NCI-H2029 (cell line): Measurements from ENCODE around the gene GSS.
A peak's percentile ranks its signal among the peaks of the same experiment; 100 is the strongest.
"Not testable (repeated sequence)": the region's sequence is repeated elsewhere in the genome, so short reads cannot be mapped to it uniquely, and the experiment has no call there.

Experiments used
- DNase-seq: peaks from one replicate; lab custom pipeline; 2025; lab: John Stamatoyannopoulos, UW

GSS gene

GRCh38 chr20:34907616-34908469 lies 47.8 kb downstream of the GSS start:
- peak; percentile 79 for DNase-seq

GRCh38 chr20:34904202-34904621 lies 51.4 kb downstream of the GSS start:
- DNase-seq, result no peak

GRCh38 chr20:34898731-34899130 lies 56.9 kb downstream of the GSS start:
- not testable (repeated sequence) for DNase-seq

- not testable (repeated sequence) for DNase-seq
Measured at GRCh38 chr20:34898129-34898528, 57.5 kb downstream of the GSS start.

GRCh38 chr20:34896086-34896621 lies 59.5 kb downstream of the GSS start:
- DNase-seq, result no peak

GRCh38 chr20:34895465-34895864 lies 60.1 kb downstream of the GSS start:
- DNase-seq, result no peak

- DNase-seq, result no peak
Measured at GRCh38 chr20:34894723-34895122, 60.9 kb downstream of the GSS start.

- DNase-seq, result no peak
Measured at GRCh38 chr20:34892671-34893070, 62.9 kb downstream of the GSS start.

GRCh38 chr20:34891166-34892062 lies 64.2 kb downstream of the GSS start:
- DNase-seq, result no peak

GRCh38 chr20:34888468-34888867 lies 67.1 kb downstream of the GSS start:
- DNase-seq, result no peak

GRCh38 chr20:34887023-34887422 lies 68.6 kb downstream of the GSS start:
- DNase-seq, result no peak

GRCh38 chr20:34886122-34886521 lies 69.5 kb downstream of the GSS start:
- no peak for DNase-seq

- DNase-seq, result no peak
Measured at GRCh38 chr20:34884260-34884659, 71.3 kb downstream of the GSS start.

- no peak for DNase-seq
Measured at GRCh38 chr20:34883809-34884208, 71.8 kb downstream of the GSS start.

- peak; percentile 57 for DNase-seq
Measured at GRCh38 chr20:34883087-34883688, 72.4 kb downstream of the GSS start.

- DNase-seq, result no peak
Measured at GRCh38 chr20:34881689-34882088, 73.9 kb downstream of the GSS start.

GRCh38 chr20:34880971-34881370 lies 74.6 kb downstream of the GSS start:
- not testable (repeated sequence) for DNase-seq

GRCh38 chr20:34880215-34880850 lies 75.3 kb downstream of the GSS start:
- DNase-seq, result no peak
